GM19239 (cell line): Measurements from ENCODE around the gene IL17RA.
"Not testable (repeated sequence)": the region's sequence is repeated elsewhere in the genome, so short reads cannot be mapped to it uniquely, and the experiment has no call there.

ENCODE experiments used
- DNase-seq: peaks from one replicate; pipeline ENCODE4 v3.0.0; 2011; ENCODE audit warnings: low spot score; ENCODE audit not compliant: insufficient read length
- FAIRE-seq: peaks from 2 replicates; lab custom pipeline; 2011; peaks lifted over from hg19 to GRCh38; lab: Jason Lieb, UNC

The IL17RA gene, protein sequence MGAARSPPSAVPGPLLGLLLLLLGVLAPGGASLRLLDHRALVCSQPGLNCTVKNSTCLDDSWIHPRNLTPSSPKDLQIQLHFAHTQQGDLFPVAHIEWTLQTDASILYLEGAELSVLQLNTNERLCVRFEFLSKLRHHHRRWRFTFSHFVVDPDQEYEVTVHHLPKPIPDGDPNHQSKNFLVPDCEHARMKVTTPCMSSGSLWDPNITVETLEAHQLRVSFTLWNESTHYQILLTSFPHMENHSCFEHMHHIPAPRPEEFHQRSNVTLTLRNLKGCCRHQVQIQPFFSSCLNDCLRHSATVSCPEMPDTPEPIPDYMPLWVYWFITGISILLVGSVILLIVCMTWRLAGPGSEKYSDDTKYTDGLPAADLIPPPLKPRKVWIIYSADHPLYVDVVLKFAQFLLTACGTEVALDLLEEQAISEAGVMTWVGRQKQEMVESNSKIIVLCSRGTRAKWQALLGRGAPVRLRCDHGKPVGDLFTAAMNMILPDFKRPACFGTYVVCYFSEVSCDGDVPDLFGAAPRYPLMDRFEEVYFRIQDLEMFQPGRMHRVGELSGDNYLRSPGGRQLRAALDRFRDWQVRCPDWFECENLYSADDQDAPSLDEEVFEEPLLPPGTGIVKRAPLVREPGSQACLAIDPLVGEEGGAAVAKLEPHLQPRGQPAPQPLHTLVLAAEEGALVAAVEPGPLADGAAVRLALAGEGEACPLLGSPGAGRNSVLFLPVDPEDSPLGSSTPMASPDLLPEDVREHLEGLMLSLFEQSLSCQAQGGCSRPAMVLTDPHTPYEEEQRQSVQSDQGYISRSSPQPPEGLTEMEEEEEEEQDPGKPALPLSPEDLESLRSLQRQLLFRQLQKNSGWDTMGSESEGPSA

DNA sequence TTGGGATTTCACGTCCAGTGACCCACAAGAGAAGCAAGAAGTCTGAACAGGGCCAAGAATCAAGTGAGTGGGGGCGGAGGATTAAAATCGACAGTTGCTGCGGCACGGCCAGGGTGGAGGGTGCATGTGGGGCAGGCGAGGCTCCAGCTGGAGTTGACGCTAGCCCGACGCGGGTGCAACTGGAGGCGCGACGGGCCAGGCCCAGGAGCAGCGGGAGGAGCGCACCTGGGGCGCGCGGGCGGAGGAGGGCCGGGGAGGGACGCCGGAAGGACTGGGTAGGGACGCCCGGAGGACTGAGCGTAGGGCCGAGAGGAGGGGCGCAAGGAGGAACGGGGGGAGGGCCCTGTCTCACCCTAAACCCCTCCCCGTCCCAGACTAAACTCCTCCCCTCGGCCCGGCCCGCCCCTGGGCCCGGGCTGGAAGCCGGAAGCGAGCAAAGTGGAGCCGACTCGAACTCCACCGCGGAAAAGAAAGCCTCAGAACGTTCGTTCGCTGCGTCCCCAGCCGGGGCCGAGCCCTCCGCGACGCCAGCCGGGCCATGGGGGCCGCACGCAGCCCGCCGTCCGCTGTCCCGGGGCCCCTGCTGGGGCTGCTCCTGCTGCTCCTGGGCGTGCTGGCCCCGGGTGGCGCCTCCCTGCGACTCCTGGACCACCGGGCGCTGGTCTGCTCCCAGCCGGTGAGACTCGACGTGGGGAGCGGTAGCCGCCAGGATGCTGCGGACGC is at the start of gene IL17RA:
TSS of gene IL17RA (plus strand) at position 447 of the 723 bp plus-strand sequence. CDS start at position 539, 92 bp downstream.
- FAIRE-seq, result peak; percentile 93
- DNase-seq, result peak; percentile 83

DNA sequence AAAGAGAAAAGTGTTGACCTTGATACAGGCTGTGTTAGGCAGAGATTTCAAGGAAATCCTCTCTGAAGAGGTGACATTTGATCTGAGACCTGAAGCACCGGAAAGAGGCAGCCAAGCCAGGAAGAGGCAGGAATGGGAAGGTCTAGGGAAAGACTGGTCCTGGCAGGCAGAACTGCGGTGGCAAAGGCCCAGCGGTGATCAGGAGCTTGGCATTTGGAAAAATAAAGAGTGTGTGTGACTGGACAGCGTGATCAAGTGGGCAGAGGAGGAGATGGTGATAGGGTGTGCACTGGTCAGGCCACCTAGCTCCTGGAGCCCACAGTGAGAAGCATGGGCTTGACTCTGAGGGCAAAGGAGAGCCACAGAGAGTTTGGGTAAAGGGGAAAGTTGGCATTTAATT is 49.6 kb upstream of the IL17RA start:
- DNase-seq (no peak), FAIRE-seq (no peak)

DNA sequence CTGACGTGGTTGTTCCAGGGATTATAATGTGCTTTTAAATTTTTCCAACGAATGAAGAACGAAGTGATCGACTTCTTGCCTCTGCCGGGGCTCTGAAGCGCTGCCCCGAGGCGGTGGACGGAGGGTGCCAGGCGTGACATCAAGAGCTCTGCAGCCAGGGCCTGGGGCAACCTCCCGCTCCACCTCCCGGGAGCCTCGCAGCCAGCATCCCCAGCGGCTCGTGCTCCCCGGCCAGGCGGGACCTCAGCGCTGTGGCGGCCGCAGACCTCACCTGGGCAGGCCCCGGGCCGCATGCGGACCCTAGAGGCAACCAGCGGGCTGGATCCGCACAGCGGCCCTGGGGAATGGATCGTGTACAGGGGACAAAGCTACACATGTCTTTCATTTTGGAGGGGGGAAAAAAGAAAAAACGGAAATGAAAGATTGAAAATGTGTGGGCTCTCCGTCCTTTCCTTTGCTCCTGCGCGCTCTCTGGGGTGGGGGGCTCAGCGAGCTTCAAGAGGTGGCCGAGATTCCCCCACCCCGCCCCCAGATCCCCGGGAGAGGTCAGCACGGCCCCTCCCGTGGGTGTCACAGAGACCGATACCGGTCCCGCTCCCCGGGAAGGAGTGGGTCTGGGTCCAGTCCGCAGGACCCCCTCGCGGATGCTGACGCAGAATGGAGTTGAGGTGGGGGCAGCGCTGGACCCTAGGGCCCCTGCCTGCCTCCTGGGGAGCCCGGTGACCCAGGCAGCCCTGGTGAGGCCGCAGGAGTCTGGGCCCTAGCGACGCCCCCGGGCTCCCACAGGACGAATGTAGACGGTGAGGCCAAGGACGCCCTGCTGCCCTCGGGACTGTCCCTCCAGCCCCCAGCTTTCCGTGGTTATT is 48.6 kb upstream of the IL17RA start:
- not testable (repeated sequence) for DNase-seq, FAIRE-seq

DNA sequence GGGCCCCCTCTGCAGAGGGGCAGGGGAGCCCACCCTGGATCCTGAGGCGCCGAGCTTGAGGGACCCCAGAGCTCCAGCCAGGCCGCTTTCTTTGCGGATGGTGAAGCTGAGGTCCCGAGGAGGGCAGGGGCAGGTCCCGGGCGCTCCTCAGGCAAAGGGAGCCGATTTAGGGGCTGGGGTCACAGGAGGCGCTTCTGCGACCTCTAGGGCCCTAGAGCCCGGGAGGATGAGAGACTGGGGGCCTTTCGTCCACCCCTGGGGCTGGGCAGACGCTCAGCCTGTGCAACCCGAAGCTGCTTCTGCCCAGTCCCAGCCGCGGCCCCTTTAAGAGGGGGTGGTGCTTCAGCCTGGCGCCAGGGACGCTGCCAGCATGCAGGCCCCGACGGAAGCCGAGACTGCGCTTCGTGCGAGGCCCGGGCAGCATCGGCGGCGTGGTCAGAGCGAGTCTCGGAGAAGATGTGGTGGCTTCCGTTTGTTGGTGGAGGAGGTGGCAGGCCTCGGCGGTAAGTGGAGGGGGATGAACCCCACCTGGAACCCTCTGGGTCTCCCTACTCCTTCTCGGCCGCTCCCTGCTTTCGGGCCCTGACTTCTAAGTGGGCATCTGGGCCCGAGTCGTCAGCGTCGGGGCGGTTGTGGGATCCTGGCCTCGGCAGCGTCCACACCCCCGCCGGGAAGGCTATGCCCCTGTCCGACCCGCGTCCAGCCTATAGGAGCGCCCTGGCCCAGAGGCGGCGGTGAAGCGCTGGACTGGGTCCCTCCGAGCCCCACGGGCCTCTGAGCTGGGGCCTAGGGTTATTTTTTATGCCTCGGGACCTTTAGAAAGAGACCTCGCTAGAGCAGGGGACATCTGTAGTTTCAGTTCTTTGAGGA is 47.7 kb upstream of the IL17RA start:
- DNase-seq, FAIRE-seq: not testable (repeated sequence)

DNA sequence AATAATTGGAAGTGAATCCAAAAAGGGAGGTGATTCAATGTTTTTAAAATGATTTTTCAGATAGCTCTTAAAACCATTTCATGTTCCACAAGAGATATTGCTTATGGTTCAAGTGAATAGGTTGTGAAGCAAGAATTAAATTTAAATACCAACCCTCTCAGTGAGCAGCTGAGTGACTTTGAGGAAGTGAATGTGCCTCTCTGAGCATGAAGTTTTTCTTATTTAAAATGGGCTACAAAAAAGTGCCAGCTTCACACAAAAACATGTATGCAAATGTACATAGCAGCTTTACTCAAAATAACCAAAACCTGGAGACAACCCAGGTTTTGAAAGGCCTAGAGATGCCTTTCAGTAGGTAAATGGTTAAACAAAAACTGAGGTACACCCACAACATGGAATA is 41.3 kb upstream of the IL17RA start:
- DNase-seq, result no peak
- no peak for FAIRE-seq

DNA sequence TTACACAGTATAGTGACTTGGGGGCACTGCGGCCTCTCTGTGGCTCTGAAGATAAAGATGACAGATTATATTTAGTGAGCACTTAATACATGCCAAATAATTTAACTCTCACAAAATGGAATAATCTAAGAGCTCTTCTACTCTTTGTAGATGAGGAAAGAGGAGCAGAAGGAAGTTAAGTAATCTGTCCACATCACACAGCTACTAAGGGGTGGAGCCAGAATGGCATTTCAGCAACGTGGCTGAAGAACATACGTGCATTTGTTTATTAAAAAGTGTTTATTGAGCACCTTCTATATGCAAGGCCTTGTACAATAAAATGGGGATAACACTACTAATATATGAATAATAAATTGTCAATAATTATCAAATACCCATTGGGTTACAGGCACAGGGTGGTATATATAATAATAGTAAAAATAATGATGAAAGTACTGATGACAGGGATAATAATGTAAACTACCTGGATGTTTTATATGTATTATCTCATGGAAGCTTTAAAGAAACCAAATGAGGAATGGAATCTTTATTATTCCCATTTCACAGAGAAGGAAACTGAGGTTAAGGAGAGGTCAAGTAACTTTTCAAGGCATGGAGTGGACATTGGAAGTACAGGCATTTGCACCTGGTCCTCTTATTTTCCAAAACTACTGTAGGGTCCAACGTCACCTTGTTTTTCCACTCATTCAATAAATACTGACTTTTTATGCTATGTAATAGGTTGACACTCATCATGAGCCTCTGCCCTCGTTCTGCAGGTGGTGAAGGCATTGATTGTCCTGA is 38.0 kb upstream of the IL17RA start:
- FAIRE-seq, result no peak
- no peak for DNase-seq

DNA sequence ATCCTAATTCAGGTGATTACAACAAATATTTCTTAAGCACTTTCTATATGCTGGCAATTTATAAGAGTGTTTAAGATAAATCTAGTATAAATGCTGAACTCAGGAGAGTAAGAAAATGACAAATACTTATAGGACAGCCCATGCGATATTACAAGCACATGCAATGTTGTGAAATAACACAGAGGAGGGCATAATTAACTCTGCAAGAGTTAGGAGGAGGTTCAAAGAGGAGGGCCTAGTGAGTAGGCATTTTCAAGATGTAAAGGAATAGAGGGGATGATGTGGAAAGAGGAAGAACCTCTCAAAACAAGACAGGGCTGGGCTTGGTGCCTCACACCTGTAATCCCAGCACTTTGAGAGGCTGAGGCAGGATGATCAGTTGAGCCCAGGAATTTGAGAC is 37.1 kb upstream of the IL17RA start:
- DNase-seq (no peak), FAIRE-seq (no peak)

DNA sequence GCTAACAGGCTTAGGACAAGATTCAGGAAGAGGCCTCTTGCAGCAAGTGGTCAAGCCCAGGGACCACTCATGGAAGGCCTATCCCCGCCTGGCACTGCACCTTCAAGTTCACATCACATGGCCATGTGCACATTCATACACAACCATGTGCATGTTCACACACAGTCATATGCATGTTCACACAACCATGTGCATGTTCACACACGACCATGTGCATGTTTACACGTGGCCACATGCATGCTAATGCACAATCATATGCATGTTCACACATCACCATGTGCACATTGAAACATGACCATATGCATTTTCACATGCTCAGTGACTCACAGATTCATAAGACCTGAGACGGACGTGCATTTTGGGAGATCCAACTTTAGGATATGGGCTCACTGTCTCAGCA is 28.7 kb upstream of the IL17RA start:
- FAIRE-seq (no peak), DNase-seq (no peak)

DNA sequence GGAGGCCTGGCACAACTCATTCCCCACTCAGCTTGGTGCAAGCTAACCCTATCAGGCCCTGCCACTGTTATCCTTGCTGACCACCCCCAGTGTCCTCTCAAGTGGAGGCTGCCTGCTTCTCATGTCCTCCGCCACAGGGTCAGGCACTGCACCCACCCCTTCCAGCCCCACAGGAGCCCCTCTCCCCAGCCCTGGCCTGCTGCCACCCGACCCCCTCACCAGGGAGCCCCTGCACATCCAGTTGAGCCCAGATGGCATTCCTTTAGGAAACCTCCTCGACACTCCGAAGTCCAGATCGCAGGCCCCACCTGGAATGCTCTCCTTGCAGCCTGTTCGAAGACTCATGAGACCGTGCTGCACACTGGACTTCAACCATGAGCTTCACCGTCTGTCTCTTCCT is 28.0 kb upstream of the IL17RA start:
- no peak for DNase-seq
- no peak for FAIRE-seq

DNA sequence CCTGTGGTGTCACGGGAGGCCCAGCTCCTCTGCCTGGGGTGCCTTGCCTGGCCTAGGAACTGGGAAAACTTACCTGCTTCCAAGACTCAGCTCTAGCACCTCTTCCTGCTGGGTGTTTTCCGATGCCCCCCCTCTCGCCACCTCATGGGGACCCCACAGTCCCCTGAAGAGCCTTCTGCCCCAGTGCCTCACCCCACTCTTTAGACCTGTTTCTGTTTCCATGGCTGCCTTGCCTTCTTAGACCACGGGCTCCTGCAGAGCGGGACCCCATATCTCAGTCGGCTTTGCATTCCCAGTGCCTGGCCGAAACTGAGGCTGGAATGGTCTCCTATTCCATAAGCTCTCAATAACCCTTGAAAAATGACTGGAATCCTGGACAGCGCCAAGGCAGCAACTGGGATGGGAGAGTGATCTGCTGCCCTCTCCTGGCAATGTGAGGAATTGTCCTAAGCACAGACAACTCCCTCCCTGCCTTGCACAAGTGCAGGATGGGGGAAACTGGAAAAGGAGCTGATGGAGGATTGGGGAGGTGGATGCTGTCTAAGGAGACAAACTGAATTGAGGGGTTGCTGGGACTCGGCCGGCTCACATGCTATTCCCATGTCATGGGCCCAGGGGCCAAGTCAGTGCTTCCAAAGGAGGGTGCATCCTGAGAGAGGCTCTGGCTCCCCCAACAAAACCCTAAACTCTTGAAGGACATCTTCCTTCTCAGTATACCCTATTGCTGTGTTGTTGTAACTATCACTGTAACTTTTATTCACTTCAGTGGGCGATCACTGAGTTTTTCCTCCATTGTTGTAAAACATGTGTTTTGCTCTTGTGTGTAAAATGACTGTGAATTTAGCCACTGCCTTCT is 26.6 kb upstream of the IL17RA start:
- peak; percentile 88 for FAIRE-seq
- peak; percentile 46 for DNase-seq

DNA sequence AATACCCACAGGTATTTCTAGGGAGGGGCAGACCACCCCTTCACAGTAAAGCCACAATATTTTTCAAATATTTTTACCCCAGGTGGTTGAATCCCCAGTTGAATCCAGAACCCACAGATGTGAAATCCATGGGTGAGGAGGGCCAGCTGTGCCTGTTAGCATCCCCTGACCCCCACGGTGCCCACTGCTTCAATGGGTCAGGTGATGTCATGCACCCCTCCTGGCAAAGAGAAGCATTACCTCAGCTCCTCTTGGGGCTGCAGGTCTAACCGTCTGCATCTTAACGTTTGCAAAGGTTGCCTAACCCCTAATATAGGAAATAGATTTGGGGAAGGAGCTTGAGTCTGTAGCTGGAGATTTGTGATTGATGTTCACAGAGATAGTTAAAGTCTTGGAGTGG is 24.7 kb upstream of the IL17RA start:
- no peak for FAIRE-seq

DNA sequence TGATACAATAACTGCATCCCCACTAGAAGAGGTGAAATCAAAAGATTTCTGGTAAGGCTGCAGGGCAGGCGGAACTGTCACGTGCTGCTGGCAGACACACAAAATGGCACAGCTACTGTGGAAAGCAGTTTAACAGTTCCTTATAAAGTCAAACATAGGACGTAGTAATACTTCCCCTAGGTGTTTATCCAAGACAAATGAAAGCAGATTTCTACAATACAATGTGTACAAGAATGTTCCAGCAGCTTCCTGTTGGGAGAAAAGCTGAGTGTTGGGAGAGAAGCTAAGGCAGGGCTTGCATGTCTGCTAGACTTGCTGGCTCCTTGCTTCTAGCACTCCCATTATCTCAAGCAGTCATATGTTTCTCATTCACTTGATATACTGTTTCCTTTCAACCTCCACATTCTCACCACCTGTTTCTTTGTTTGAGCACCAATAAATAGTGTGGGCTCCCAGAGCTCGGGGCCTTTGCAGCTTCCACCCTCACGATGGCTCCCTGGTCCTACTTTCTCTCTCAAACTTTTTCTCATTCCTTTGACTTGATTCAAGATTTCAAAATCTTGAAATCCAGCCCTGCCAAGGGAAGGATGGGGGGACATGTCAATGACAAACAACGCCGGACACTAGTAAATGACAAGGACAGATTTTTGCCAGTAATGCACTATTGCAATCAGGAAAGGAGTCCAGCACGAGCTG is 21.2 kb upstream of the IL17RA start:
- FAIRE-seq, result no peak

More for the DNA sequence above, 24.7 kb upstream of the IL17RA start:
- DNase-seq, result no peak

DNA sequence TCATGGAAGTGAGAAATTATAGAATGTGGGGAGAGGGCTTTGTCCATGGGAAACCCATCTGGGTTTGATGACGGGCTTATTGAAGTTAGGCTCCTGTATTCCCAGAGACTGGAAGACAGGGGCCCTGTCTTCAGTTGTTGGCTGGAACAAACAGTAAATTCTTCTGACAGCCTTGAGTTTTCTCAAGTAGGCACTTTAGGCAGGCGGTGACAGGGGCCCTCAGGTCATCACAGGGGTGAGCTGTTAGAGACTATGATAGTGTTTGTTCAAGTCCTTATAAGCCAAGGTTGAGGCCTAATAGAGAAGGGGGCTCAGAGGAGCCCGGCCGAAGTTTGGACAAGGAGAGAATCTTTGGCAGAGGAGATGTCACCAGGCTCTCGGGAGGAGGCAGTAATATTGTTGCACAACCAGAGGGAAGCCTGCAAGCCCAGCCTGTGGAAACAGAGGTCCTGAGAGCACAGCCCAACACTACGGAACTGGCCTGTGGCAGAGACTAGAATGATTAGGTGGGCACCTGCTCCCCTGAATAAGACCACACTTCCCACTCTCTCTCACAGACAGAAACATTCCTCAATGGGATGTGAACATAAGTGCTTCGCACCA is 20.2 kb upstream of the IL17RA start:
- FAIRE-seq (no peak), DNase-seq (no peak)

More for the DNA sequence above, 21.2 kb upstream of the IL17RA start:
- DNase-seq, result no peak

DNA sequence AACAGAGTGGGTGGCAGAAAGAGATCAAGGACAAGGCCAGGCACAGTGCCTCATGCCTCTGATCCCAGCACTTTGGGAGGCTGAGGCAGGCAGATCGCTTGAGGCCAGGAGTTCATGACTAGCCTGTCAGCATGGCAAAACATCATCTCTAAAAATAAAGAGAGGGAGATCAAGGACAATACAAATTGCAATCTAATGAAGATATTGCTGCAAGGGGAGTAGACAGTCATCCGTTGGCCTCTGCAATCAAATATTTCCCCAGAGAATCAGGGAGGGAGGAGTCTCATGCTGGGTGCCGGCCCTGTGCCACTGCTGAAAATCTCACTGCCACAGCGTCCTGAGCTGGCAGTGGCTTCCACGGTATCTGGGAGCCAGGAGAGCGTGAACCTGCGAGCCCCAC is 19.4 kb upstream of the IL17RA start:
- DNase-seq (no peak), FAIRE-seq (no peak)

DNA sequence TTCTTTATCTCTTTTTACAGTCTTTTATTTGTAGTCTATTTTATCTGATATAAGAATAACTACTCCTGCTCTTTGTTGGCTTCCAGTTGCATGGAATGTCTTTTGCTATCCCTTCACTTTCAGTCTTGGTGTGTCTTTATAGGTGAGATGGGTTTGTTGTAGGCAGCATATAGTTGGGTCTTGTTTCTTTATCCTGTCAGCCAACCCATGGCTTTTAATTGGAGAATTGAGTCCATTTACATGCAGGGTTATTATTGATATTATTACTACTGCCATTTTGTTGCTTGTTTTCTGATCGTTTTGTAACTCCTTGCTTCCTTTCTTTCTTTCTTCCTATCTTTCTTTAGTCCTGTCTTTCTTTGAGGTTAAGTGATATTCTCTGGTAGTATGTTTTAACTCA is 11.9 kb upstream of the IL17RA start:
- FAIRE-seq, result no peak

DNA sequence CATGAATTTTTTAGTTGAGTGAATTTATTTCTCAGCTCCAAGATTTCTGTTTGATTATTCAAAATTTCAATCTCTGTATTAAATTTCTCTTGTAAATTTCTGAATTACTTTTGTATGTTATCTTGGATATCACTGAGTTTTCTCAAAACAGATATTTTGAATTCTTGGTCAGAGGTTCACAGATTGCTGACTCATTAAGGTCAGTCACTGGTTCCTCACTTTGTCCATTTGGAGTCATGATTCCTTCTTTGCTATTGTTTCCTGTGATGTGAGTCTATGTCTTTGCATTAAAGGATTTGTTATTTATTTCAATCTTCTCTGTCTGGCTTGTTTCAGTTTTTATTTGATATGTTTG is 10.2 kb upstream of the IL17RA start:
- DNase-seq, result no peak

More for the DNA sequence above, 11.9 kb upstream of the IL17RA start:
- DNase-seq, result no peak

More for the DNA sequence above, 10.2 kb upstream of the IL17RA start:
- no peak for FAIRE-seq
